GM19099 (cell line): ENCODE data around the gene PRPF38A.

Experiments
- POLR2A ChIP-seq: IDR thresholded peaks from 3 replicates; pipeline ENCODE4 v1.6.1; 2011; ENCODE audit warnings: low read depth; ENCODE audit not compliant: insufficient read length; ENCODE audit errors: extremely low read depth

Gene PRPF38A, protein sequence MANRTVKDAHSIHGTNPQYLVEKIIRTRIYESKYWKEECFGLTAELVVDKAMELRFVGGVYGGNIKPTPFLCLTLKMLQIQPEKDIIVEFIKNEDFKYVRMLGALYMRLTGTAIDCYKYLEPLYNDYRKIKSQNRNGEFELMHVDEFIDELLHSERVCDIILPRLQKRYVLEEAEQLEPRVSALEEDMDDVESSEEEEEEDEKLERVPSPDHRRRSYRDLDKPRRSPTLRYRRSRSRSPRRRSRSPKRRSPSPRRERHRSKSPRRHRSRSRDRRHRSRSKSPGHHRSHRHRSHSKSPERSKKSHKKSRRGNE

DNA sequence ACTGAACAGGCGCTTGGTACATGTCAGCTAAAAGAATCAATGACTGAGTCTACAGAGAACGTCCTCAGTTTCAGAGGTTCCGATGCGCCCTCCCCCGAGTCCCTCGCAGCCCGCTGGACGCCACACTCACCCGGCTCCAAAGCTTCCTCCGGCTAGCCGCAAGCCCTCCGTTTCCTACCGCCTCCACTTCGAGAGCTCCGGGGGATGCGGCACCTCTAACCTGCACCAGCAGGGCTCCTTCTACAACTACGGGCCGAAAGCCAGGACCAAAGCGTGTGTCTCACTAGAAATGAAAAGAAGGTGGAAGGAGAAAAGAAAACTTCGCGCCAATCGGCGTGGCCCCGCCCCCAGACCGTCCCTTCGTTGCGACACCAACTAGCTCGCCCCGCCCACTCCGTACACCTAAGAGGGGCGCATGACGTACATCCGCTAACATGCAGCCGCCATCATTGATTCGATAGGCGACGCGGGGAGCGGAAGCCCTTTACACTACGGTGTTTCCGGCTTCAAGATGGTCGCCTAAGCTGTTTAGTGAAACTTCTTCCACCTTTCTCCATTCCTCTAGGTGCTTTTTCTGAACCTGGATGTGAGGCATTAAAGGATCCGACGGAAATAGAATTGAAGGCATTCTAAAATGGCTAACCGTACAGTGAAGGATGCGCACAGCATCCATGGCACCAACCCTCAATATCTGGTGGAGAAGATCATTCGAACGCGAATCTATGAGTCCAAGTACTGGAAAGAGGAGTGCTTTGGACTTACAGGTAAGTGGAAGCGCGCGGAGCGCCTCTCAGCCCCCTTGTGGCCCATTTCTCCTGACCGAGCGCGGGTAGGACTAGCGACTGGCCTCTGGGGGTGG, at the start of gene PRPF38A, which contains the start of gene ORC1:
Gene PRPF38A, plus strand, starts transcription at position 487 of the 859 bp plus-strand sequence. Its CDS starts 148 bp downstream, at position 635.
Gene ORC1, minus strand, starts transcription at position 308 of the 859 bp plus-strand sequence. CDS start 2,200 bp downstream, outside the sequence.
- TF ChIP-seq POLR2A: peak; percentile 87

DNA sequence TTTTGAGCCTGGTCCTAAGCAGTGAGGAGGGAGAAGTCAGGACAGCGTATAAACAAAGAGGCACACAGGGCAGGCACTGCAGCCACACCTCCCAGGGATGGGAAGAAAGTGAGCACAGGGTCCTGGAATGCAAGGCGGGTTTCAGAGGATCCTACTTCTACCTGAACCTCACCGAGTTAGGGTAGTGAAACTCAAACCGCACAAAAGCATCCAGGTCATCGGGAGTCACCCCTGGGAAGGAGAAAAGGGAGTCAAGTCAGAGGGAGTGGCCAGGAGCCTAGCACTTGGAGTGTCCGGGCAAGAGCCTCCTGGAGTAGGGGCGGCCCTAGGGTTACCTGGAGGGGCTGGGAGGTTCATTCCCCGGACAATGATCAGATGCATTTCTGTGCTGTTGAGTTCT, 49.0 kb upstream of the PRPF38A start:
- no peak for TF ChIP-seq POLR2A

DNA sequence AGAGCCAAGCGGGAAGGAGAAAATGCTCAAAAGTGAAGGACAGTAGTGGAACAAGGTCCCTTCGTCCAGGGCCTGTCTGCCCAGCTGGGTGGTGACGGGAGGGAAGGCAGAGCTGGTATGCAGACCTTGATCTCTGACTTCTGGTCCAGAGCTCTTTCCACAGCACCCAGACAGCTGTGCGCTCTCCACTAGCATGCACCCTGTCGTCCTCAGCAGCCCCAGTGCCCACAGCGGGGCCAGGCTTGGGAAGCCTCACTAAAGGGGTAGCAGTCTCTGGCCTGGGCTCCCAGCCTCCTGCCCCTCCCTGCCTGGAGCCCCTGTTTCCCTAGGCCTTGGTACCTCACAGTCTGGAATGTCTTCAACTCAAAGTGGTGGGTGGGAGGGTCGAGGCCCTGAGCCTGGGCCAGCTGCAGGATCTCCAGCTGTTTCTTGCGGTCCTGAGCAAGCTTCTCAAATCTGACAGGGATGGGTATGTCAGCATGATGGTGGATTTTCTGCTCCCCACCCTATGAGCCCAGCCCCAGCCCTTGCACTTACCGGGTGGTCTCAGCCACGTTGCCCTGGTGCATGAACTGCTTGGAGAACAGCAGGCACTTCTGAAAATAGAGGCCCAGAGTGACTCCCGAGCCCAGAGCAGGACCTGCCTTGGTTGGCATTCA, 48.4 kb upstream of the PRPF38A start:
- no peak for TF ChIP-seq POLR2A

DNA sequence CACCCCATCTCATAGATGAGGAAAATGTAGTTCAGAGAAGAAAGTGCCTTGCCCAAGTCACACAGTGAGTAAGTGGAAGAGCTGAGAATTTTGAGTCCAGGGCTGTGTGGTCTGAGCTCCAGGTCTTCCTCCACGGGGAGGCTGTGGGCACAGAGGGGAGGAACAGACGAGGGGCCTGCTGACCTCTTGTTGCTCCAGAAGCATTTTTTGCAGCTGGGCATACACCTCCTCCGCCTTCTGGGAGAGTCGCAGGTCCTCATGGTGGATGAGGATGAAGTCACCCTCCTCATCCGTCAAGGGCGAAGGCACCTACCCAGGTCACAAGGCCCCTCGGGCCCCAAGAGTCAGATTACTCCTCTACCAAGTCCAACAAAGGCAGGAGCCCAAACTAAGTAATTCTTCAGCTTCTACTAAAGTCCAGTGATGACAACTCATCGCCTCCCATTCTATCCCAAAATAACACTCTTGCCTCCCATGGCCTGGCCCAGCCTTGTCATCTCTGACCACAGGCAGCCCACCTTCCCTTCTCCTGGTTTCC, 47.5 kb upstream of the PRPF38A start:
- TF ChIP-seq POLR2A: no peak

DNA sequence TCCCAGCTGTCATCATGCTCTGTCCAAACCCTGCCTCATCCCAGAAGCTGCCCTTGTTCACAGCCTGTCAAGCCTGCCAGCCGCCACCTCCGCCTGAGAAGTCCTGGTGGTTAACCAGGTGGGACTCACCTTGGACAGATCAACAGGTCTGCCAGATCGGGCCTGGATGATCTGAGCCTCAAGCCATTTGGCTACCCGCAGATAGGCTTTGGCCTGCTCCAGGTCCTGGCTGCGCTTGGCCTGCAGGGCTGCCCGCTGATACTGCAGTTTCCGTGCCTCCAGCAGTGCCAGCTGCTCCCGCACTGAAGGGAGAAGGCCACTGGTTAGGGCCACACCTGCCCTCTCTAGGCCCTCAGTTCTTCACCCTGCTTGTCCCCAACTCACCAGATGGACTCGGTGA, 47.0 kb upstream of the PRPF38A start:
- TF ChIP-seq POLR2A: no peak

DNA sequence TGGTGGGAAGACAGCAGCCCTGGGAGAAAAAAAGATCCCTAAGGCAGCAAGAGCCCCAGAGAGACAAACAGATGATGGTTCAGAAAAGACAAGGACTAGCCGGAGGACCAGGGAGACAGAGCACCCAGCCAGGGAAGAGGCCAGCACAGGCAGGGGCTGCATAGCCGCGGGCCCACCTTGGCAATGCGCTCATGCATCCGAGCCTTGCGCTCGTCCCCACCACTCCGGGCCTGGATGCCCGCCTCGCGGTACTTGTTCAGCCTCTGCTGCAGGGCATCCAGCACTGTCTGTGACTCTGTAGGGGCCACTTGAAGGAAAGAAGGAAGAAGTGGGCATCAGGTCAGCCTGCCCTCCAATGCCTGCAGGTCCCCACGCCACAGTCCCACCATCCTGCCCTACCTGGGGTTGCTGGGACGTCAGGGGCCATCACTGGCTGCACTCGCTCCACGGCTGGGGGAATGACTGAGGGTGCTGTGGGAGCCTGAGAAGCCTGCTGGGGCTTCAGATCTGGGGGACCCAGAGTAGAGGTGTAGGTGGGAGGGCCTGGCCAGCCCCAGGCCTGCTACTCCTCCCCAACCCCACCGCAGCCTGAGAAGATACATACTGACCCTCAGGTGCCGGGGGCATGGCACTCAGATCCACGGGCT, 45.4 kb upstream of the PRPF38A start:
- TF ChIP-seq POLR2A: no peak

DNA sequence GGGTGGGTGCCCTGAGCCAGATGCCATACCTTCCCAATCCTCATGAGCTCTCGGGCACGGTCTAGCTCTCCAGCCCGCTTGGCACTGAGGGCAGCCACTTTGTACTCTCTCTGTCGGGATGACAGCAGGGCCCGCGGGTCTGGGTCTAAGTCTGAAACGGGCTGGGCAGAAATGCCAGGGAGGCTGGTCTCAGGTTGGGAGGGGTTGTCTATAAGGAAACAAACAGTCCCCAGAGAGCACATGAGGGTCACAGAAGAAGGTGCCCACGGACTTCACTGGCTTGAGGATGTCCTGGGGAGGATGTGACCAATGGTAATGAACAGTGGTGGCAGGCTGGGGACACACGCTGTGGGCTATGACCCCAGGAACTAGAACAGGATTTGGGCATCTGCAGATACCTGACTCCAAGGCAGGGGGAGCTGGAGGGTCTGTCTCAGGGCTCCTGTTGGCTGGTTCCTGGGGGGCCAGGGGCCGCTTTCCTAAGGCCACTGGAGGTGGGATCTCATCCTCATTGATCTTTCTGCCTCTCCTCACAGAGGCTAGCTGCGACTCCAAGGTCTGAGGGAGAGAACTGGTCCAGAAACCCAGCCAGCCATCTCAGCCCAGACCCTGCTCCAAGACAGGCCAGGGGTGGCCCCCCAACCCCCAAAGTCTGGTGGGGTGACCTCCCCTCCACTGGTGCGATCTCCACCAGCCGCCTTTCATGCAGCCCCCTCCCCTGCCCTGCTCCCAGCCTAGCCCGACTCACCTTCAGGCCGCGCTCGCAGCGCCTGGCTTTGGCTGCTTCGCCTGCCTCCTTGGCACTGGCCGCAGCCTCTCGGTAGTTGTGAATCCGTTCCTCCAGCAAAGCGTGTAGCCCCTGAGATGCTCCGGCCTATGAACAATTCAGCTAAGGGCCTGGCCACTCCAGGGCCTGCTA, 44.5 kb upstream of the PRPF38A start:
- no peak for TF ChIP-seq POLR2A

DNA sequence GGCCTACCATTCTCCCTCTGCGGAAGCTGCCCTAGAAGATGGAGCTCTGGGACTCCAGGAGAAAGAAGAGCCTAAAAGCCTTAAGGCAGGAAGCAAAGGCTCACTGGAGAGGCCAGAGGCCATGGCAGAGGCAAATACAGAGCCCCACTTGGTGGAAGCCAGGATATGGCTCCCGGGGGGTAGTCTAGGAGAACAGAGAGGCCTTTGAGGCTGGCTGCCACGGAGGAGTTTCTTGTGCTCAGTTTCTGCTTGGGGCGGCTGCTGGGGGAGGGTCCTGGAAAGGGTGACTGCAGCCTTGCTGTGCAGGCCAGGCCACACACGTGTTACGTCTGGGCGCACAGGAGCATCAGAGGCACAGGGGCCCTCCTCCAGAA, 43.8 kb upstream of the PRPF38A start:
- no peak for TF ChIP-seq POLR2A

DNA sequence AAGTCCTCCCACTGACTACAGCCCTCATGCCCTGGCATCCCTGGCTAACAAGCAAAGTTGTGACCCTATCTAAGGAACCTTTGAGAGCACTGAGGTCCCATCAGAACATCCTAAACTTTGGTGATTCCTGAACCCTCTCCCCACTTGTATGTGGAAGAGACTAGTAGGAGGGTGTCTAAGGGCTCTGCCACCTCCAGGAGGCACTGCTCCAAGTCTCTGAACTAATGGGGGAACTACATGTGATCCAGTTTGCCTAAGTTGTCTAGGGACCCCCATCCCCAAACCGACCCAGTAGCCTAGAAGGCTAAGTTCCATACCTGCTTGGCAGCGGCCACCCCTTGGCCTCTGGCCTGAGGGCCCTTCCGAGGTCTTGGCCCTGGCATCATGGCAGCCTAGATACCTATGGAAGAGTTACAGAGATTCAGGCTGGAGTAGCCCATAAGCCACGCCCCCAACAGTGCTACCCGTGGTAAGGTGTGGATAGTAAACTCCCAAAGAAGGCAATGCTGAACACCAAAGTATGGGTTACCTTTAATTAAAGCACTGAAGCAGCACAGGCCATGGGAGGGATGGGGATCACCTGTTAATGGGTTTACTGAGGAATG, 40.1 kb upstream of the PRPF38A start:
- no peak for TF ChIP-seq POLR2A

DNA sequence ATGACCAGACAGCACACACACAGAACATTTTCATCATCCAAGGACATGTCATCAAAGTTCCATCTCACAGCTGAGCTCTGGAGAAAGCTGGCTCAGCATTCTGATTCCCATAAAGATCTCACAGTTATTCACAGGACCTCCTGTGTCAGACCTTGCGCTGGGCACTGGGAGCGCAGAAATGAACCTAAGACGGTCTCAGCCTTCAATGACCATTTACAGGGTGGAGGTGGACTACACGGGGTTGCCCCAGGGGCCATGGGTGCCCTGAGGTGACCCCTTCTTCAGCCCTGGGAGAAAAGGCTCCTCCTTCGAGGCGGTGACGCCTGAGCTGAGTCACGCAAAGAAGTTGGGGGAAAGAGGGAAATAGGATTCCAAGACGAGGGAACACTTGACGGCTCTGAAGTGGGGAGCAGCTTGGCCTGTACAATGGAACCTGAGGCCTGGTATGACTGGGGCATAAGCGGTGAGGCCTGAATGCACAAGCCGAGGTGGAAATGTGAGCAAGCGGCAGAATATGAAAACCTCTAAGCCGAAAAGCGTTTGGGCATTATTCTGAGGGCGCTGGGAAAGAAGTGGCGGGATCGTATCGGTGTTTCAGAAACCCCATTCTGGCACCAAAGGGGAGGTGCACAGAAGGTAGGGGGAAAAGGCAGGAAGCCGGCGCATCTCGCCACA, 39.2 kb upstream of the PRPF38A start:
- no peak for TF ChIP-seq POLR2A

DNA sequence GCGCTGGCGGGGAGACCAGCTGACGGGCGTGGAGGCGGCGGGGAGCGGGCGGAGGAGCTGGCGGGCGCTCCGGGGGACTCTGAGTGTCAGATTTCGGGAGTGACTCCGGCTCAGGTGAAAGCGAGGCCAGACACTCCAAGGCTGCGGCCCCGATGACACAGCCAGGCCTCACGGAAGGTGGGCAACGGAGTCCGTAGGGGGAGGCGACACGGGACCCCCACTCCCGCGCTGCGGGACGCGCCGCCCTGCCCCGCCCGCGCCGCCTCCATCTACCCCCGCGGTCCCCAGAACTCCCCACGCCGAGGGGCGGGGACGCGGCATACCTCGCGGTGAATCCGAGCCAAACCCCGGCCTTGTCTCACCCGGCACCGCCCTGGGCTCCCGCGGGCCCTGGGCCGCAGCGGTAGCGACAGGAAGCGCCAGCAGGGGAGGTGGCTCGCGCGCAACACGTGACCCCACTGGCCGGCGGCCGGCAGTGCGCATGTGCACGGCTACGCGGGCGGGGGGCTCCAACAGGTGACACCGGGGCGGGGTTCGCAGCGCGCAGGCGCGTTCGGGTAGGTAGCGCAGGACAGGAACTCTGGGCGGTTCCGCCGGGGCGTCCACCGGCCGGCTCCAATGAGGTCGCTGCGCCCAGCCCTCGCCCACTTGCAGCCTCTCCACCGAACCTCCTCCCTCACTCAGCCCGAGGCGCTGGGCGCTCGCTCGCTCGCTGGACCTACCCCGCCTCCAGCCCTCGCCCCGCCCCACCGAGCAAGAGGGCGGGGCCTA, 38.5 kb upstream of the PRPF38A start, which contains the start of gene CC2D1B:
Gene CC2D1B, minus strand, starts transcription at position 460 of the 771 bp plus-strand sequence. CDS start 1,585 bp downstream, outside the sequence.
- TF ChIP-seq POLR2A: peak; percentile 97

DNA sequence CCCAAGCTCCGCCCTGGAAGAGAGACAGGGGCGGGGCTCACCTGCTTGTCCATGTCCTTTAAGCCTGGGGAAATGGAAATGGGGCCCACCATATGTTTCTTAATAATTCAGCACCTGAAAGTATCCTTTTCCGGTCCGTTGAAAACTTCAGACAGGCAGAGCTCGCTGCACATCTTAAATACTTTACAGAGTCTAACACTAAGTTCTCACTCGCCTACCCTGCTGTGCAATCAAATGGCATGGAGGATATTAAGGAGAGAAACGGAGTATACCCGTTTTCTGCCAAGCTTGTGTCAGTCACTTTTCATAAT, 37.9 kb upstream of the PRPF38A start:
- TF ChIP-seq POLR2A: no peak
